A549 treated with RU486 at 1 μM for 4 hours (cell line): ENCODE measurements around the gene CHCHD3. TPM values are rescaled to one million over a fixed set of nuclear protein-coding genes. Genes with fewer than 3 reads are reported as not detected.

ENCODE experiments used
- total RNA-seq: library from RNA; stranded (reverse); fragments of 200-300 nt; extraction: Qiagen RNA extraction; gene quantifications from 5 replicates; pipeline ENCODE4 v1.2.3, GENCODE V29; 2022; ENCODE audit warnings: low read depth

The CHCHD3 gene
- total RNA-seq, result 73.8 to 96.7 TPM (median 84.4 TPM) in 5 replicates

GRCh38 chr7:133081599-133082389 lies at the start of gene CHCHD3:
Gene CHCHD3, minus strand, starts transcription at chr7:133082090. Its CDS starts 153 bp downstream, at chr7:133081937.

Other genes starting within 250 kb of the CHCHD3 start
- 18.4 to 24.0 TPM (median 20.5 TPM) in 5 replicates for gene EXOC4, start 171.0 kb upstream of the CHCHD3 start, total RNA-seq